Activated naive CD4-positive, alpha-beta T cell treated with anti-CD3 and anti-CD28 coated beads, Interleukin-2, amount 50 U/mL, for 72 hours (primary cell): ENCODE measurements around the gene HDAC1. TPM values are rescaled to one million over a fixed set of nuclear protein-coding genes. Genes with fewer than 3 reads are reported as not detected.

ENCODE experiments used
- ATAC-seq, 2 donors: fragments of 150-1000 bp; cut with Tn5 transposase; 2 replicates each; pipeline ENCODE4 v1.10.0; 2021; ENCODE audit warnings: mild to moderate bottlenecking in 2 of 2, moderate library complexity in 2 of 2
- DNase-seq, 2 donors: peaks; one replicate each; pipeline ENCODE4 v3.0.0; 2021 to 2022; ENCODE audit warnings: low spot score in 2 of 2
- H3K27ac Mint-ChIP-seq, 2 donors: one replicate each; pipeline ENCODE4 v1.8.0; 2022; ENCODE audit warnings: mild to moderate bottlenecking in 2 of 2, mixed read lengths in 2 of 2
- H3K36me3 Mint-ChIP-seq, 2 donors: one replicate each; pipeline ENCODE4 v1.8.0; 2022; ENCODE audit warnings: mixed read lengths in 2 of 2
- H3K9me3 Mint-ChIP-seq, 2 donors: one replicate each; pipeline ENCODE4 v1.8.0; 2022; ENCODE audit warnings: mixed read lengths in 2 of 2
- total RNA-seq, 2 donors: library from RNA; stranded (reverse); gene quantifications; one replicate each; pipeline ENCODE4 v1.2.3, GENCODE V29; 2022

HDAC1 gene
- total RNA-seq, 2 donors from 2014 or later: 185 to 200 TPM

- ATAC-seq: no peak
- Mint-ChIP-seq H3K36me3 (peaks cover 0 to 6% of the 10 kb centered on the region in 2 donors), H3K9me3 (no peaks in the 10 kb centered on the region), H3K27ac (peak overlapping the region in 1 of 2 donors; percentile 62)
- DNase-seq: no peak
Observed at GRCh38 chr1:32365445-32365844, 73.6 kb downstream of the HDAC1 start.

DNA sequence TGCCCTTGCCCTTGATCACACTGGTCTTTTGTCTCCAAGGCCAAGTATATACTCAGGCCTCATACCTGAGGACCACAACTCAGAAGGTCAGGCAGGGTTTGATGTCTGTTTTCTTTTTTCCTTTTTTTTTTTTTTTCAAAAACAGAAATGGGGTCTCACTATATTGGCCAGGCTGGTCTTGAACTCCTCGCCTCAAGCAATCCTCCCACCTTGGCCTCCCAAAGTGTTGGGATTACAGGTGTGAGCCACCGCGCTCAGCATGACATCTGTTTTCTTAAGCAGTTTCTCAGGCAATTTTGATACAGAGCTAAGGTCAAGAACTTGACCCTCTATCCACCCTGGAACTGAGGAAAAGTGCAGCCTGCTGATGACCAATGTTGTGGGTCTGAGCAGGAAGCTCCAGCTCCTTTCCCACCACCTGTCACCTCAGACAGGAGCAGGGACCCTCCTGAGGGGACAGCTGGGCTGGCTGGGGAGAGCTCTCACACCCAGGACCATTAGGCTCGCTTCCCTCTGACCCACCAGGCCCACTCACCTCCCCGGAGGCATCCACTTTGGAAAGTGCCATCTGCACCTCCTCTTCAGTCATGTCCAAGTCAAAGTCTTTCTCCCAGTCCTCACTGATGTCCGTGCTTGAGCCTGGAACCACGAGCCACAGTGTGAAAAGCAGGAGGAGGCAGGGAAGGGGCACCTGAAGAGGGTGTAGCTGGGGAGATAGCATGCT, 76.2 kb downstream of the HDAC1 start:
- Mint-ChIP-seq H3K27ac (peak overlapping the region in 1 of 2 donors; percentile 14), H3K9me3 (no peaks in the 10 kb centered on the region), H3K36me3 (no peaks in the 10 kb centered on the region)
- ATAC-seq: no peak
- no peak for DNase-seq

- Mint-ChIP-seq H3K9me3 (no peaks in the 10 kb centered on the region), H3K27ac (peak overlapping the region in 1 of 2 donors; percentile 48), H3K36me3 (no peaks in the 10 kb centered on the region)
- peak in 1 of 2 donors; percentile 73 for DNase-seq
- peak; percentile 80 to 95 for ATAC-seq
Observed at GRCh38 chr1:32372149-32372756, 80.4 kb downstream of the HDAC1 start.

GRCh38 chr1:32373996-32374592, 82.2 kb downstream of the HDAC1 start:
- no peak for DNase-seq
- H3K27ac Mint-ChIP-seq: peak overlapping the region in 1 of 2 donors; percentile 2
- no peak for ATAC-seq
- H3K36me3 Mint-ChIP-seq: no peaks in the 10 kb centered on the region
- no peaks in the 10 kb centered on the region for H3K9me3 Mint-ChIP-seq

GRCh38 chr1:32376199-32376598, 84.3 kb downstream of the HDAC1 start:
- Mint-ChIP-seq H3K9me3 (no peaks in the 10 kb centered on the region), H3K36me3 (peaks cover 0 to 4% of the 10 kb centered on the region in 2 donors), H3K27ac (no peak overlapping the region)
- no peak for ATAC-seq
- no peak for DNase-seq

DNA sequence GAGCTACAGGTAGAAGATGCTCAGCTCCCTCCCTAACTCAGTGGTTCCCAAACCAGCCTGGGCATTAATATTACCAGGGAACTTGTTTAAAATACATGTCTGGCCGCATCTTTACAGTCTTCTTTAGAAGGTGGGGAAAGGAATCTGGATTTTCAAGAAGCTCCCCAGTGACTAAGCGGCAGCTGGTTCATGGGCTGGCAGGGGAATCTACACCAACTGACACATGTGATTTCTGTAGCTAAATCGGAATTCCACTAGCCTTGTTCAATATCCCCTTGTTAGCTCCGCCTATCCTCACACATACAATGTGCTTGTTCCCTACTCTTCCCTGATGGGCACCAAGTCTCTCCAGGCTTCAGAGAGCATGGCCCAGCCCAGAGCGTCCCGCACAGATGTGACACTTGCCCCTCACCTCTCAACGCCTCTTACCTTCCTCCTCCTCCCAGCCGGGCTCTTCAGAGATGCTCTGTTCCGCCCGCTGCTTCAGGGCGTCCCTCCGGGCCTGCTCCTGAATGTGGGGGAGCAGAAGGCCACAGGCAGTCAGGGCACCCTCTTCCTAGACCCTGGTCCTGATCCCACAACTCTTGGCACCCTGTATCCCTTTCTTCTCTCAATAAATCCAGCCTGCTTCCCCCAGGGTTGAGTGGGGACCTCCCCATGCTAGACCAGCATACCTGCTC, 85.8 kb downstream of the HDAC1 start:
- no peak for ATAC-seq
- DNase-seq: no peak
- Mint-ChIP-seq H3K9me3 (no peaks in the 10 kb centered on the region), H3K27ac (peak overlapping the region in 1 of 2 donors; percentile 31), H3K36me3 (peaks cover 0 to 4% of the 10 kb centered on the region in 2 donors)

- Mint-ChIP-seq H3K36me3 (peaks cover 0 to 4% of the 10 kb centered on the region in 2 donors), H3K27ac (peak overlapping the region; percentile 11 to 34), H3K9me3 (no peaks in the 10 kb centered on the region)
- ATAC-seq (no peak), DNase-seq (no peak)
Observed at GRCh38 chr1:32380057-32380456, 88.2 kb downstream of the HDAC1 start.

Other genes starting within 250 kb of the HDAC1 start
- 10 to 100 TPM; 20.3 to 35.0 TPM for gene TMEM39B, start 219.1 kb upstream of the HDAC1 start, total RNA-seq
- gene KPNA6, start 184.0 kb upstream of the HDAC1 start, total RNA-seq: 100 to 1,000 TPM in 1 of 2 donors, 10 to 100 TPM in 1; 62.0 to 103 TPM
- 10 to 100 TPM; 71.9 to 81.7 TPM for gene TXLNA, start 112.4 kb upstream of the HDAC1 start, total RNA-seq
- 10 to 100 TPM; 20.8 to 24.9 TPM for gene CCDC28B, start 91.5 kb upstream of the HDAC1 start, total RNA-seq
- 1 to 10 TPM; 4.6 to 7.2 TPM for gene IQCC, start 86.4 kb upstream of the HDAC1 start, total RNA-seq
- gene DCDC2B, start 83.0 kb upstream of the HDAC1 start, total RNA-seq: under 1 TPM in 1 of 2 donors, not detected in 1; 0.16 TPM
- 10 to 100 TPM in 1 of 2 donors, 1 to 10 TPM in 1; 7.0 to 10.7 TPM for gene TMEM234, start 69.7 kb upstream of the HDAC1 start, total RNA-seq
- 100 to 1,000 TPM; 273 to 295 TPM for gene EIF3I, start 69.7 kb upstream of the HDAC1 start, total RNA-seq
- gene FAM167B, start 44.9 kb upstream of the HDAC1 start, total RNA-seq: 1 to 10 TPM in 1 of 2 donors, under 1 TPM in 1; 0.66 to 1.1 TPM
- gene LCK, start 40.8 kb upstream of the HDAC1 start, total RNA-seq: 100 to 1,000 TPM; 208 to 284 TPM
- 10 to 100 TPM; 10.6 to 47.0 TPM for gene MARCKSL1, start 44.1 kb downstream of the HDAC1 start, total RNA-seq
- gene FAM229A, start 70.4 kb downstream of the HDAC1 start, total RNA-seq: 1 to 10 TPM; 6.7 to 9.7 TPM
- 1 to 10 TPM; 1.2 to 1.7 TPM for gene TSSK3, start 70.5 kb downstream of the HDAC1 start, total RNA-seq
- gene BSDC1, start 102.4 kb downstream of the HDAC1 start, total RNA-seq: 10 to 100 TPM; 41.8 to 53.0 TPM
- gene ZBTB8B, start 173.0 kb downstream of the HDAC1 start, total RNA-seq: not detected
- under 1 TPM; 0.16 to 0.18 TPM for gene ZBTB8A, start 247.3 kb downstream of the HDAC1 start, total RNA-seq